Measurements from ENCODE around the gene TMA16.

GRCh38 chr4:163535657-163536056, 41.2 kb downstream of the TMA16 start:
- TF ChIP-seq POLR2AphosphoS5 (IDR thresholded peaks at IDR 0.05; ENCODE audit: low read depth, low read length) (no peak), REST (IDR thresholded peaks at IDR 0.05; ENCODE audit: insufficient read depth in 1 of 2, low read depth in 2 of 2, low read length in 2 of 2) (no peak), TAF1 (IDR thresholded peaks at IDR 0.05; ENCODE audit: borderline replicate concordance, insufficient read depth, low read length) (no peak)
